T-cell (primary cell): ENCODE results near the gene MINDY2. TPM values are rescaled to one million over a fixed set of nuclear protein-coding genes. Genes with fewer than 3 reads are reported as not detected.

Source experiments
- ATAC-seq, 4 experiments: fragments of 200-7000 bp in 3 of 4; fragments of 150-1000 bp in 1 of 4; cut with Tn5 transposase; replicated peaks in 1 of 4; 1 replicate in 3 of 4; 2 replicates in 1 of 4; pipeline ENCODE4 v1.10.0; 2021; ENCODE audit warnings: moderate library complexity in 3 of 4, mild to moderate bottlenecking in 2 of 4, moderate number of reproducible peaks in 1 of 4
- CTCF ChIA-PET, 2 donors: fragments of 300-600 bp; sonication (Branson Sonifier 250); formaldehyde crosslinking; loops; one replicate each; lab custom pipeline; 2022; ENCODE audit warnings: antibody characterized with exemption in 2 of 2; lab: Charles Lee
- POLR2A ChIA-PET, 2 donors: fragments of 300-600 bp; sonication (Branson Sonifier 250); formaldehyde crosslinking; loops; one replicate each; lab custom pipeline; 2022; ENCODE audit warnings: antibody characterized with exemption in 2 of 2; lab: Charles Lee
- DNase-seq, 35 experiments: peaks; one replicate each; pipeline versions ENCODE4 v3.0.0 to v3.0.0-alpha.2; 2013 to 2023
- H3K27ac ChIP-seq: one replicate; pipeline ENCODE4 v1.5.1; 2013; ENCODE audit warnings: low read length
- H3K27me3 ChIP-seq, 2 experiments: replicated peaks in 1 of 2; 1 replicate in 1 of 2; 2 replicates in 1 of 2; pipeline versions ENCODE4 v1.6.1 to v1.7.0; 2013; ENCODE audit warnings: low read length in 1 of 2, mixed read lengths in 1 of 2; ENCODE audit not compliant: control insufficient read depth in 2 of 2, insufficient read depth in 2 of 2; ENCODE audit errors: extremely low read depth in 1 of 2
- H3K36me3 ChIP-seq, 2 donors: 1 replicate in 1 of 2; 2 replicates in 1 of 2; pipeline versions ENCODE4 v1.6.1 to v1.7.0; 2013; ENCODE audit warnings: low read length in 1 of 2; ENCODE audit not compliant: control insufficient read depth in 2 of 2, insufficient read depth in 1 of 2; ENCODE audit errors: extremely low read depth in 1 of 2
- H3K4me1 ChIP-seq, 2 experiments: 1 replicate in 1 of 2; 2 replicates in 1 of 2; pipeline versions ENCODE4 v1.6.1 to v1.7.0; 2013; ENCODE audit warnings: low read length in 2 of 2, mixed read lengths in 1 of 2; ENCODE audit not compliant: insufficient read depth in 2 of 2, control insufficient read depth in 1 of 2; ENCODE audit errors: extremely low read depth in 1 of 2
- H3K4me3 ChIP-seq, 2 donors: 1 replicate in 1 of 2; 2 replicates in 1 of 2; pipeline versions ENCODE4 v1.5.1 to v1.7.0; 2013; ENCODE audit warnings: mild to moderate bottlenecking in 2 of 2, low read length in 1 of 2, moderate library complexity in 1 of 2; ENCODE audit not compliant: control insufficient read depth in 1 of 2; ENCODE audit errors: extremely low read depth in 1 of 2
- H3K9me3 ChIP-seq: 2 replicates; pipeline ENCODE4 v1.7.0; 2013
- H3K27ac Mint-ChIP-seq, 2 donors: one replicate each; pipeline ENCODE4 v1.8.0; 2020 to 2021; ENCODE audit warnings: mild to moderate bottlenecking in 2 of 2, mixed read lengths in 2 of 2
- H3K27me3 Mint-ChIP-seq, 2 donors: one replicate each; pipeline ENCODE4 v1.8.0; 2021 to 2022; ENCODE audit warnings: mixed read lengths in 2 of 2
- H3K36me3 Mint-ChIP-seq: one replicate; pipeline ENCODE4 v1.8.0; 2021; ENCODE audit warnings: mixed read lengths
- H3K4me1 Mint-ChIP-seq, 3 donors: one replicate each; pipeline ENCODE4 v1.8.0; 2020 to 2022; ENCODE audit warnings: mixed read lengths in 3 of 3, mild to moderate bottlenecking in 1 of 3
- H3K4me3 Mint-ChIP-seq, 3 donors: one replicate each; pipeline ENCODE4 v1.8.0; 2020 to 2022; ENCODE audit warnings: mild to moderate bottlenecking in 3 of 3, mixed read lengths in 3 of 3, moderate library complexity in 3 of 3
- H3K9me3 Mint-ChIP-seq, 3 donors: one replicate each; pipeline ENCODE4 v1.8.0; 2020 to 2022; ENCODE audit warnings: mixed read lengths in 3 of 3
- WGBS: methylation state at CpG from one replicate; pipeline ENCODE4 v1.1.5; 2013; ENCODE audit warnings: missing lambda C conversion rate; ENCODE audit not compliant: insufficient coverage; 5-methylcytosine and 5-hydroxymethylcytosine counted together
- total RNA-seq, 35 experiments: library from RNA in 6 of 35; stranded (reverse) in 6 of 35; fragments of 120-200 nt in 1 of 35; gene quantifications; one replicate each; pipeline versions ENCODE4 v1.2.1 to v1.2.4 and lab custom pipeline; 2013 to 2026

MINDY2 gene
- total RNA-seq, 5 donors from 2014 or later (not counting 1 experiment from before 2014, with no cell fraction given): 11.7 to 17.9 (median 15.9) TPM

- DNase-seq (no peak), ATAC-seq (no peak)
- no peak overlapping the region for H3K27ac ChIP-seq
- H3K4me3 ChIP-seq: no peak overlapping the region
- ChIA-PET POLR2A (no interaction called here), CTCF (interaction anchor here in 1 of 2 donors (0.9 kb wide), 1 partner anchor 398 kb away, joined by 3 read pairs; no protein-coding TSS in a partner anchor)
- peaks cover 7 to 9% of the 10 kb centered on the region in 2 donors for H3K27me3 Mint-ChIP-seq
- no peaks in the 10 kb centered on the region for H3K36me3 ChIP-seq
- peaks cover 19 to 25% (median 20%) of the 10 kb centered on the region in 3 donors for H3K4me1 Mint-ChIP-seq
- no peak overlapping the region for H3K4me3 Mint-ChIP-seq
- H3K36me3 Mint-ChIP-seq: no peaks in the 10 kb centered on the region
- H3K27me3 ChIP-seq: peaks cover 0 to 13% of the 10 kb centered on the region in 2 experiments
- H3K27ac Mint-ChIP-seq: no peak overlapping the region
- peaks cover 8 to 13% of the 10 kb centered on the region in 2 experiments for H3K4me1 ChIP-seq
- H3K9me3 ChIP-seq: no peaks in the 10 kb centered on the region
- no CpG with 5 or more reads among the region's 2 CpGs for WGBS
- no peaks in the 10 kb centered on the region for H3K9me3 Mint-ChIP-seq
These were observed 91.2 kb downstream of the MINDY2 start for GRCh38 chr15:58862326-58862725.

GRCh38 chr15:58864602-58865424 is 93.7 kb downstream of the MINDY2 start:
- Histone ChIP-seq H3K27ac (no peak overlapping the region), H3K36me3 (no peaks in the 10 kb centered on the region), H3K27me3 (peaks cover 0 to 13% of the 10 kb centered on the region in 2 experiments), H3K9me3 (no peaks in the 10 kb centered on the region), H3K4me1 (peaks cover 8 to 13% of the 10 kb centered on the region in 2 experiments), H3K4me3 (peak overlapping the region in 1 of 2 donors; percentile 25)
- 45% methylated on average over 48 of the region's 54 CpGs for WGBS
- Mint-ChIP-seq H3K4me3 (peak overlapping the region; percentile 29 to 75 (median 37)), H3K36me3 (peaks cover 3% of the 10 kb centered on the region), H3K27ac (no peak overlapping the region), H3K27me3 (peaks cover 7 to 9% of the 10 kb centered on the region in 2 donors), H3K9me3 (peaks cover 0 to 3% (median 0%) of the 10 kb centered on the region in 3 donors), H3K4me1 (peaks cover 19 to 25% (median 20%) of the 10 kb centered on the region in 3 donors)
- ChIA-PET POLR2A (no interaction called here), CTCF (no interaction called here)
- ATAC-seq: peak; percentile 27 to 59 (median 57)
- peak in 6 of 35 experiments; percentile 2 to 16 (median 8) for DNase-seq

- Mint-ChIP-seq H3K4me1 (peaks cover 19 to 25% (median 20%) of the 10 kb centered on the region in 3 donors), H3K4me3 (peak overlapping the region in 1 of 3 donors; percentile 75), H3K27me3 (peaks cover 7 to 9% of the 10 kb centered on the region in 2 donors), H3K36me3 (peaks cover 3% of the 10 kb centered on the region), H3K27ac (no peak overlapping the region), H3K9me3 (peaks cover 0 to 3% (median 0%) of the 10 kb centered on the region in 3 donors)
- Histone ChIP-seq H3K36me3 (no peaks in the 10 kb centered on the region), H3K27me3 (peaks cover 0 to 13% of the 10 kb centered on the region in 2 experiments), H3K9me3 (no peaks in the 10 kb centered on the region), H3K4me3 (no peak overlapping the region), H3K4me1 (peaks cover 8 to 13% of the 10 kb centered on the region in 2 experiments), H3K27ac (no peak overlapping the region)
- ATAC-seq (peak in 1 of 4 experiments; percentile 13), DNase-seq (no peak)
- 89% methylated on average over 12 of the region's 15 CpGs for WGBS
- CTCF ChIA-PET: no interaction called here
- POLR2A ChIA-PET: no interaction called here
These were observed 94.4 kb downstream of the MINDY2 start for GRCh38 chr15:58865425-58865880.

GRCh38 chr15:58867926-58868325 is 96.8 kb downstream of the MINDY2 start:
- ChIA-PET CTCF (no interaction called here), POLR2A (no interaction called here)
- Histone ChIP-seq H3K9me3 (no peaks in the 10 kb centered on the region), H3K36me3 (no peaks in the 10 kb centered on the region), H3K4me1 (peaks cover 0 to 13% of the 10 kb centered on the region in 2 experiments), H3K4me3 (no peak overlapping the region), H3K27ac (no peak overlapping the region), H3K27me3 (peaks cover 0 to 13% of the 10 kb centered on the region in 2 experiments)
- Mint-ChIP-seq H3K36me3 (peaks cover 3% of the 10 kb centered on the region), H3K4me3 (no peak overlapping the region), H3K27me3 (peaks cover 7 to 9% of the 10 kb centered on the region in 2 donors), H3K27ac (no peak overlapping the region), H3K9me3 (peaks cover 0 to 3% (median 0%) of the 10 kb centered on the region in 3 donors), H3K4me1 (peaks cover 6 to 9% (median 6%) of the 10 kb centered on the region in 3 donors)
- no peak for ATAC-seq
- DNase-seq: no peak
- WGBS: 100% methylated on average over 4 of the region's 4 CpGs

- Histone ChIP-seq H3K36me3 (no peaks in the 10 kb centered on the region), H3K9me3 (no peaks in the 10 kb centered on the region), H3K27ac (no peak overlapping the region), H3K4me3 (no peak overlapping the region), H3K4me1 (peaks cover 0 to 3% of the 10 kb centered on the region in 2 experiments), H3K27me3 (peaks cover 0 to 3% of the 10 kb centered on the region in 2 experiments)
- no peak for DNase-seq
- Mint-ChIP-seq H3K27me3 (peaks cover 0 to 2% of the 10 kb centered on the region in 2 donors), H3K4me3 (no peak overlapping the region), H3K27ac (no peak overlapping the region), H3K4me1 (peaks cover 0 to under 1% (median 0%) of the 10 kb centered on the region in 3 donors), H3K36me3 (peaks cover 6% of the 10 kb centered on the region), H3K9me3 (peaks cover 0 to 3% (median 0%) of the 10 kb centered on the region in 3 donors)
- ChIA-PET CTCF (interaction anchor here in 1 of 2 donors (0.7 kb wide), 1 partner anchor 42 kb away, joined by 5 read pairs; no protein-coding TSS in a partner anchor), POLR2A (no interaction called here)
- no CpG with 5 or more reads among the region's 4 CpGs for WGBS
- ATAC-seq: no peak
These were observed 99.3 kb downstream of the MINDY2 start for GRCh38 chr15:58870451-58870850.

- H3K36me3 Mint-ChIP-seq: peaks cover 17% of the 10 kb centered on the region
- H3K4me1 Mint-ChIP-seq: peaks cover 0 to 9% (median 0%) of the 10 kb centered on the region in 3 donors
- Histone ChIP-seq H3K9me3 (no peaks in the 10 kb centered on the region), H3K27me3 (no peaks in the 10 kb centered on the region), H3K36me3 (peaks cover 0 to 8% of the 10 kb centered on the region in 2 donors), H3K4me1 (no peaks in the 10 kb centered on the region), H3K4me3 (no peak overlapping the region), H3K27ac (no peak overlapping the region)
- ChIA-PET POLR2A (no interaction called here), CTCF (no interaction called here)
- ATAC-seq (no peak), DNase-seq (no peak)
- H3K27ac Mint-ChIP-seq: no peak overlapping the region
- no peak overlapping the region for H3K4me3 Mint-ChIP-seq
- no CpG with 5 or more reads among the region's 1 CpG for WGBS
- no peaks in the 10 kb centered on the region for H3K27me3 Mint-ChIP-seq
- H3K9me3 Mint-ChIP-seq: peaks cover 0 to 3% (median 0%) of the 10 kb centered on the region in 3 donors
These were observed 102.2 kb downstream of the MINDY2 start for GRCh38 chr15:58873267-58873666.
